ENCODE results near the gene PHF14. TPM values are rescaled to one million over a fixed set of nuclear protein-coding genes. Genes with fewer than 3 reads are reported as not detected.
A peak's percentile ranks its signal among the peaks of the same experiment; 100 is the strongest.
"Not testable (repeated sequence)": the region's sequence is repeated elsewhere in the genome, so short reads cannot be mapped to it uniquely, and the experiment has no call there.

PHF14 gene
- total and polyA plus RNA-seq, 10 donors = 18.9 to 59.1 (median 37.7) TPM

DNA sequence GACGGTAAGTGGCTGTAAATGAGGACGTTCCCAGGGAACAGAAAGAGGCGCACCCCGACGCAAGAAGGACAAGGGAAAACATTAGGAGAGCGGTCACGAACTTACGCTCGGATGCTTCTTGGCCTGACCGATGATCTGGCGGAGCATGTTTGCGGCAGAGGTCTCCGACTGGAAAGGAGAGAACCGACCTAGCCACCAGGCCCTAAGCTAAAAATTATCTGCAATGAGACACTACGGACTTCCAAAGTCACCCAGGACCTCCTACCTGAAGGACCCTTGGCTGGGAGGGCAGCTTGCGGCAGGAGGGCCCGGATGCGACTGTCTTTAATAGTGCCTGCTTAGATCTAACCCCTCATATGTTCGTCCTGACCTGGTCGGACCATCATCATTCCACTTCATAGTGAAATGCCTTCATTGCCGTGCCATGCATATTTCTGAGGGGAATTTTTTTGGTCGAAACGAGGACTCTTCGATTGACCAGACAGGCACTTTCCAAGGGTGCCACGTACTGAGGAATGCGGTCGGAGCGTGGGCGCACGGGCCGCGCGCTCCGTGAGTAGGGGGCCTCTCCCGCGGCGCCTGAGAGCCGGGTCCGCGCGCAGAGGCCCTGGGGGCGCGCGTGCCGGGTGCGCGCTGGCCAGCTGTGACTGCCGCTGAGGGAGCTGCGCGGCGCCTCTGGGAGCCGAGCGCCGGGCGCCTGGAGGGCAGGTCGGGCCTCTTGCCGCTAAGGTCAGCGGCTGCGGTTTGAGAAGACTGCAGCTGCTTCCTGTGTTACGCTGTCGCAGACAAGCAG lies 33.6 kb upstream of the PHF14 start:
- peak in 2 of 11 experiments; percentile 13 to 25 for TF ChIP-seq CTCF (IDR thresholded peaks at IDR 0.05 in 8 of 11, conservative IDR thresholded peaks at IDR 0.05 in 3 of 11)
- TF ChIP-seq POLR2A (IDR thresholded peaks at IDR 0.05) = peak in 2 of 3 donors; percentile 34 to 82
- TF ChIP-seq POLR2AphosphoS5 (IDR thresholded peaks at IDR 0.05) = peak; percentile 88 to 95 (median 92)
- intact Hi-C loops (cut with DNase I; ENCODE audit: low total_unique reads) = loop anchor here (5.0 kb wide), 1 partner anchor 32 kb away; the partner anchor contains the start of gene PHF14

GRCh38 chr7:10940704-10941355 lies 32.8 kb upstream of the PHF14 start:
- Histone ChIP-seq H3K27ac (peak overlapping the region; percentile 89 to 96 (median 93)), H3K27me3 (replicated peaks in 1 of 7) (no peaks in the 10 kb centered on the region), H3K36me3 (peaks cover 0 to 22% (median 19%) of the 10 kb centered on the region in 6 donors), H3K4me1 (peaks cover 11 to 52% (median 30%) of the 10 kb centered on the region in 6 donors), H3K4me3 (peak overlapping the region; percentile 73 to 90 (median 84)), H3K9me3 (no peaks in the 10 kb centered on the region)
- DNase-seq = no peak
- intact Hi-C loops (cut with DNase I; ENCODE audit: low total_unique reads) = no loop called here
- TF ChIP-seq CTCF (IDR thresholded peaks at IDR 0.05 in 8 of 11, conservative IDR thresholded peaks at IDR 0.05 in 3 of 11) = no peak
- 16 to 20% (median 16%) methylated on average over 18 of the region's 18 CpGs for WGBS, 5 donors

More for the DNA sequence above, 33.6 kb upstream of the PHF14 start:
- no peaks in the 10 kb centered on the region for H3K9me3 ChIP-seq
- peak overlapping the region; percentile 89 to 96 (median 93) for H3K27ac ChIP-seq
- 0 to 1% (median 0%) methylated on average over 36 to 61 of the region's 61 CpGs for WGBS, 5 donors
- no peaks in the 10 kb centered on the region for H3K27me3 ChIP-seq (replicated peaks in 1 of 7)
- peaks cover 4 to 29% (median 23%) of the 10 kb centered on the region in 6 donors for H3K36me3 ChIP-seq
- peak; percentile 97 for DNase-seq
- H3K4me3 ChIP-seq = peak overlapping the region; percentile 73 to 90 (median 84)
- H3K4me1 ChIP-seq = peaks cover 11 to 59% (median 33%) of the 10 kb centered on the region in 6 donors

- no peaks in the 10 kb centered on the region for H3K4me1 ChIP-seq
- no peak overlapping the region for H3K4me3 ChIP-seq
- no peak for TF ChIP-seq POLR2A (IDR thresholded peaks at IDR 0.05)
- no peak for TF ChIP-seq CTCF (IDR thresholded peaks at IDR 0.05 in 8 of 11, conservative IDR thresholded peaks at IDR 0.05 in 3 of 11)
- no peak for TF ChIP-seq POLR2AphosphoS5 (IDR thresholded peaks at IDR 0.05)
- H3K27me3 ChIP-seq (replicated peaks in 1 of 7) = no peaks in the 10 kb centered on the region
- intact Hi-C loops (cut with DNase I; ENCODE audit: low total_unique reads) = no loop called here
- no peak overlapping the region for H3K27ac ChIP-seq
- no peak for DNase-seq
- WGBS, 5 donors = 72 to 92% (median 80%) methylated on average over 2 of the region's 2 CpGs
- H3K36me3 ChIP-seq = no peaks in the 10 kb centered on the region
- H3K9me3 ChIP-seq = peaks cover 0 to 7% (median 0%) of the 10 kb centered on the region in 8 donors
Observed at GRCh38 chr7:10950494-10950893, 23.2 kb upstream of the PHF14 start.

DNA sequence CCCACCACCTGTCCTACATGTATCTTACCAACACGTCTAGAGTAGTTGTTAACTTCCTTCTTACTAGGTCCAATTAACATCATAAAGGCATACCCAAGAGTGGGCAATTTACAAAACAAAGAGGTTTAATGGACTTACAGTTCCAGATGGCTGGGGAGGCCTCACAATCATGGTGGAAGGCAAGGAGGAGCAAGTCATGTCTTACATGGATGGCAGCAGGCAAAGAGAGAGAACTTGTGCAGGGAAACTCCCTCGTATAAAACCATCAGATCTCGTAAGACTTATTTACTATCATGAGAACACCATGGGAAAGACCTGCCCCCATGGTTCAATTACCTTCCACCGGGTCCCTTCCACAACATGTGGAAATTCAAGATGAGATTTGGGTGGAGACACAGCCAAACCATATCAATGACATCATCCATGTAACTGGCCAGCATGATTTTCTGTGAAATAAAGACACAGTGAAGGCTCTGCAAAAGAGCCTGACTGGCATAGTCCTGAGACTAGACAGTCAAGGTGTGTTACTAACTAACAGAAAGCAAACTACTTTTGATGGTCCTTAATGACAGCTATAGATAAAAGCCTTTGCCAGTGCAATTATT lies 22.6 kb upstream of the PHF14 start:
- H3K4me3 ChIP-seq; H3K36me3 ChIP-seq; H3K27ac ChIP-seq; H3K4me1 ChIP-seq; intact Hi-C loops (cut with DNase I; ENCODE audit: low total_unique reads); H3K9me3 ChIP-seq; H3K27me3 ChIP-seq (replicated peaks in 1 of 7); DNase-seq: not testable (repeated sequence)
- 89 to 94% (median 91%) methylated on average over 4 of the region's 4 CpGs for WGBS, 5 donors

All from spleen (tissue), 11 donors.